Activated naive CD4-positive, alpha-beta T cell treated with anti-CD3 and anti-CD28 coated beads, Interleukin-2, amount 10 ng/mL, durations not matched to agents 7 days and 5 days (primary cell): ENCODE results near the gene USP38.

Source experiments
- CTCF ChIA-PET: fragments of 350-600 bp; sonication (Branson Sonifier 250); formaldehyde crosslinking; loops from one replicate; lab custom pipeline; 2021; ENCODE audit warnings: antibody characterized with exemption; lab: Charles Lee
- DNase-seq: peaks from one replicate; pipeline ENCODE4 v3.0.0-alpha.2; 2020
- H3K27ac Mint-ChIP-seq: one replicate; pipeline ENCODE4 v1.8.0; 2021; ENCODE audit warnings: mild to moderate bottlenecking, moderate library complexity, mixed read lengths
- H3K27me3 Mint-ChIP-seq: one replicate; pipeline ENCODE4 v1.8.0; 2021; ENCODE audit warnings: mild to moderate bottlenecking, mixed read lengths
- H3K36me3 Mint-ChIP-seq: one replicate; pipeline ENCODE4 v1.8.0; 2021; ENCODE audit warnings: mixed read lengths
- H3K4me1 Mint-ChIP-seq: one replicate; pipeline ENCODE4 v1.8.0; 2021; ENCODE audit warnings: mixed read lengths
- H3K4me3 Mint-ChIP-seq: one replicate; pipeline ENCODE4 v1.8.0; 2021; ENCODE audit warnings: mild to moderate bottlenecking, moderate library complexity, mixed read lengths
- H3K9me3 Mint-ChIP-seq: one replicate; pipeline ENCODE4 v1.8.0; 2021; ENCODE audit warnings: mixed read lengths

USP38 gene

DNA sequence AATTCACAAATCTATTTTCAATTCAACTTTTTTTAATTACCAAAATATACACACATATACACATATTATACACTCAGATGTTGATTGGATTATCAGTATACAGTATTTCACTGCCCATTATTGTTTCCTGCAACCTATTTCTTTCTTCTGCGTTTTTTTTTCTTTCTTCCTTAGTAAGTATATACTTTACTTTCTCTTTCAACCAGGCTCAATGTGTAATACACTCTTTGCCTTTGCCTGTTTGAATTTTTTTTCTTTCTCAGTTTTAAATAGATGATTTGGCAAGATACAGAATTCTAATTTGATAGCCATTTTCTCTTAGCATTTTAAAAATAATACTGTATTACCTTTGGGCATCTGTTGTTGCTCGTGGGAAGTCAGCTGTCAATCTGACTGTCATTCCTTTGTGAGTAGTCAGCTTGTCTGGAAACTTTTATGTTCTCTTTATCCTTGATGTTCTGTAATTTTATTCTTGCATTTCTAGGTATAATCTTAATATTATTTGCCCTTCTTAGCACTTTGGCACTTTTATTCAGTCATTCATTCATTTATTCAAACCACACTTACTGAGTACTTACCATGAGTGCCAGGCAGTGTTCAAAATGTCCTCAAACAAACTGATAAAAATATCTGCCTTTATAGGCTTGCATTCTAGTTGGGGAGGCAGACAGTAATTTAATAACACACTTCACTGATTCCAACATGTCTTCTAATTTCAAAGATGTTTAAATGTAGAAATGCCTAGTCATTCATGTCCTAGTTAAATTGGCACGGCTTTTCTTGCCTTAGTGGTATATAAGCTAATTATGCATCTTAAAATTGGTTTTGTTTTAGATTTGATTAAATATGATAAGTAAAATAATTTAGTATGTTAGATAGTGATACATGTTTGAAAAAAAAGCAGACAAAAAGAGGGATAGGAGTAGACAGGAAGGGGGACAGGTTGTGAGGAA lies 3.7 kb downstream of the USP38 start:
- CTCF ChIA-PET, result no interaction called here
- Mint-ChIP-seq H3K9me3 (no peaks in the 10 kb centered on the region), H3K4me1 (peaks cover 49% of the 10 kb centered on the region), H3K4me3 (peak overlapping the region; percentile 88), H3K27me3 (no peaks in the 10 kb centered on the region), H3K36me3 (peaks cover 60% of the 10 kb centered on the region), H3K27ac (peak overlapping the region; percentile 81)
- DNase-seq, result no peak

DNA sequence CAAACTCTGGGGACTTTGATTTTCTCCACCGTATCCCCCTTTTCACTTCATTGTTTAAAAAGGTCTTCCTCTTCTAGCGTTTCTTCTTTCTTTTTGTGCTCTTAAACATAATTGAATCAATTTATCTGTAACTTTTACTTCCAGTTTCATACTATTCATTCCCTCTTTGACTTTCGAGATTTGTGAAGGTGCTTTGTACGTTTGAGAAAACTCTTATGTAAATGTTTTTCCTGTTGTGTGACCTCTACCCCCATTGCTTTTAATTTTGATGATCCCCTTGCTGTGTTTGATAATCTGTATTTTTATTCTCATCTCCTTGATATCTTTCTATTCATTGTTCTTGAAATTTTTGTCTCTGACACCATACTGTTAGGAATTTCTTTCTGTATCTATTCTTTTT lies 4.8 kb downstream of the USP38 start:
- Mint-ChIP-seq H3K4me1 (peaks cover 44% of the 10 kb centered on the region), H3K27ac (peak overlapping the region; percentile 69), H3K9me3 (no peaks in the 10 kb centered on the region), H3K36me3 (peaks cover 60% of the 10 kb centered on the region), H3K4me3 (peak overlapping the region; percentile 88), H3K27me3 (no peaks in the 10 kb centered on the region)
- DNase-seq, result no peak
- CTCF ChIA-PET, result no interaction called here

DNA sequence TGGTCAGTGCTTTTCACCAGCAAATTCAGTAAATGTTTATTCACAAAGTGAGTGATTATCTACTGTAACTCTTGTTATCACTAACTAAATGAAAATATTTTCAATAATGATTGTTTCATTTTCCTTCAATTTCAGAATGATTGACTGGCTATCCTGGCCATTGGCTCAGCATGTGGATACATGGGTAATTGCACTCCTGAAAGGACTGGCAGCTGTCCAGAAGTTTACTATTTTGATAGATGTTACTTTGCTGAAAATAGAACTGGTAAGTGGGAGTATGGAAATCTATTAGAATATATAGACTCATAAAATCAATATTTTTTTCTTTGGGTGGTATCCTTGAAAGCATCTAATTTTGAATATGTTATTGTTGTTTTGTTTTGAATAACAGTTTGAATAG lies 10.9 kb downstream of the USP38 start:
- H3K4me1 Mint-ChIP-seq, result peaks cover 9% of the 10 kb centered on the region
- peaks cover 57% of the 10 kb centered on the region for H3K36me3 Mint-ChIP-seq
- no peak overlapping the region for H3K27ac Mint-ChIP-seq

DNA sequence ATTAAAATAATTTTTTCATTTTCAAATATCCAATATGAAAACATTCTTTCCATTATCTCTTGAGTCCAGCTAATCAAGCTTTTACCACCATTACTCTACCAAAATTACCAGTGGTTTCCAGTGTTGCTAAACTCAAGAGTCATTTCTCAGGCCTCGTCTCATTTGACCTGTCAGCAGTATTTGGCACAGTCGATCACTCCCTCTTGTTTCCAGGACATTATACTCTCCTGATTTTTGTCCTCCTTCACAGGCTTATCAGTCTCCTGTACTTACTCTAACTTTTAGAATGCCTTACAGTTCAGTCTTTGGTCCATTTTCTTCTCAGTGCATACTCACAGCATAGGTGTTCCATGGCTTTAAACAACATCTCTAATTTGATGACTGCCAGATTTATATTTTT lies 11.6 kb downstream of the USP38 start:
- H3K27ac Mint-ChIP-seq, result no peak overlapping the region
- no peak overlapping the region for H3K4me3 Mint-ChIP-seq
- CTCF ChIA-PET, result no interaction called here
- no peaks in the 10 kb centered on the region for H3K27me3 Mint-ChIP-seq
- H3K36me3 Mint-ChIP-seq, result peaks cover 58% of the 10 kb centered on the region
- DNase-seq, result no peak
- peaks cover 4% of the 10 kb centered on the region for H3K4me1 Mint-ChIP-seq
- H3K9me3 Mint-ChIP-seq, result no peaks in the 10 kb centered on the region

More for the DNA sequence above, 10.9 kb downstream of the USP38 start:
- DNase-seq, result no peak
- CTCF ChIA-PET, result no interaction called here
- H3K4me3 Mint-ChIP-seq, result no peak overlapping the region
- H3K9me3 Mint-ChIP-seq, result no peaks in the 10 kb centered on the region
- no peaks in the 10 kb centered on the region for H3K27me3 Mint-ChIP-seq

DNA sequence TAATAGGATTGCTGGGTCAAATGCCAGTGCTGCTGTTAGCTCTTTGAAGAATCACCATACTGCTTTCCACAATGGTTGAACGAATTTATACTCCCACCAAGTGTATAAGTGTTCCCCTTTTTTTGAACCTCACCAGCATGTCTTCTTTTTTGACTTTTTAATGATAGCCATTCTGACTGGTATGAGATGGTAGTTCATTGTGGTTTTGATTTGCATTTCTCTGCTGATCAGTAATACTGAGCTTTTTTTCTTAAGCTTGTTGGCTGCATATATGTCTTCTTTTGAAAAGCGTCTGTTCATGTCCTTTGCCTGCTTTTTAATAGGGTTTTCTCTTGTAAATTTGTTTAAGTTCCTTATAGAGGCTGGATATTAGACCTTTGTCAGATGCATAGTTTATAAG lies 14.8 kb downstream of the USP38 start:
- Mint-ChIP-seq H3K4me1 (no peaks in the 10 kb centered on the region), H3K27ac (no peak overlapping the region), H3K36me3 (peaks cover 56% of the 10 kb centered on the region), H3K9me3 (no peaks in the 10 kb centered on the region), H3K27me3 (no peaks in the 10 kb centered on the region), H3K4me3 (no peak overlapping the region)
- DNase-seq, result no peak
- CTCF ChIA-PET, result no interaction called here

DNA sequence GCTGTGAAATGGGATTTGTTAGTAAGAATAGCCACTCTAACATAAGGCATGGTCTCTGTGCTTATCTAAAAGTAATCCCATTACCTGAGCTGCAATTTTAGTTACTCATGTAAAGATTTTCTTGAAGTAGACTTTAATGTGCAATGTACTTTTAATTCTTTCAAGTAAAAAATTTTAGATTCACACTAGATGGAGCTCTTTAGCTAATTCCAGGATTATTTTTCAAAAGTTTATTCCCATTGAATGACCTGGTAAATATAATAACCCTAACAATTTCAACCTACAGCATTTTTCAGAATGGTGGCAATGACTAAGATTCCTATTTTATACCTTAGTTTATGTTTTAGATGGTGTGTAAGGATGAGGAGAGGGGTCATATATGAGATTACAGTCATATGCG lies 18.1 kb downstream of the USP38 start:
- H3K4me1 Mint-ChIP-seq, result no peaks in the 10 kb centered on the region
- H3K27me3 Mint-ChIP-seq, result no peaks in the 10 kb centered on the region
- H3K4me3 Mint-ChIP-seq, result no peak overlapping the region
- no peaks in the 10 kb centered on the region for H3K9me3 Mint-ChIP-seq
- H3K27ac Mint-ChIP-seq, result no peak overlapping the region
- no peak for DNase-seq
- CTCF ChIA-PET, result interaction anchor here (1.6 to 1.7 kb wide), 2 partner anchors 10 to 11 kb away, joined by 3 to 4 read pairs; no protein-coding TSS in a partner anchor
- H3K36me3 Mint-ChIP-seq, result peaks cover 67% of the 10 kb centered on the region

DNA sequence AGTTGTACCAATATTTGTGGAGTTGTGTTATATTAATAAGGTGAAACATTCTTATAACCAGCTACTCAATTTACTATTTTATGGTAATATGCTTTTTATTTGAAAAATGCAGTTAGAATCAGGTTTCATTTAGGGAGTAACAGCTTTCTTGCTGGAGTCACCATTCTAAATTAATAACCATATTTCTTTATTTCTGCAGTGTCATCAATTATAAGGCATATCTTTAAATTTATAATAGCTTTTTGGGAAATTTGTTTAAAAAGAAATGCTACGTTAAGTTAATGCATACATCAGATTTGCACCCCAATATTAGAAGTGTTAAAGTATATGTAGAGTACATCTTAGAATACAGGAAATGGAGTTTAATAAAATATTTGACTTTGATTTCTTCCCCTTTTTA lies 18.9 kb downstream of the USP38 start:
- H3K9me3 Mint-ChIP-seq, result no peaks in the 10 kb centered on the region
- no peak overlapping the region for H3K27ac Mint-ChIP-seq
- CTCF ChIA-PET, result interaction anchor here (1.7 kb wide), 1 partner anchor 11 kb away, joined by 4 read pairs; no protein-coding TSS in a partner anchor
- H3K4me1 Mint-ChIP-seq, result no peaks in the 10 kb centered on the region
- no peak overlapping the region for H3K4me3 Mint-ChIP-seq
- peaks cover 62% of the 10 kb centered on the region for H3K36me3 Mint-ChIP-seq
- DNase-seq, result no peak
- no peaks in the 10 kb centered on the region for H3K27me3 Mint-ChIP-seq

DNA sequence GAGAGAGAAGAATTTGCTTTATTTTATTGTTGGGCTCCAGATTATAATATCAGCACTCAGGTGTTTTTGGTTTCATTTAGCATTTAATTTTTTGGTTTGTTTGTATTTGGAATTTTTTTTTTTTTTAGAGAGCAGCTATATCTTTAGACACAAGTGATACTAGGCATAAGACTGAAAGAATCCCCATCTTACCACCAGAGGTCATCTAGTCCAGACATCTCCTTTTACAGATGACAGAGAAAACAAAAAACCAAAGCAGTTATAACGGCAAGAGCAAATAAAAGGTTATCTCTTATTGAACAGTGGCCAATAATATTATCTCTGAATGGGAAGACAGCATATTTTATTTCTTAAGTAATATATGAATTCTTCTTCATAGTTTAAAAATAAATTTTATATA lies 22.8 kb downstream of the USP38 start:
- Mint-ChIP-seq H3K27ac (no peak overlapping the region), H3K36me3 (peaks cover 36% of the 10 kb centered on the region), H3K4me1 (no peaks in the 10 kb centered on the region), H3K27me3 (no peaks in the 10 kb centered on the region), H3K9me3 (no peaks in the 10 kb centered on the region), H3K4me3 (no peak overlapping the region)
- CTCF ChIA-PET, result no interaction called here
- DNase-seq, result no peak

DNA sequence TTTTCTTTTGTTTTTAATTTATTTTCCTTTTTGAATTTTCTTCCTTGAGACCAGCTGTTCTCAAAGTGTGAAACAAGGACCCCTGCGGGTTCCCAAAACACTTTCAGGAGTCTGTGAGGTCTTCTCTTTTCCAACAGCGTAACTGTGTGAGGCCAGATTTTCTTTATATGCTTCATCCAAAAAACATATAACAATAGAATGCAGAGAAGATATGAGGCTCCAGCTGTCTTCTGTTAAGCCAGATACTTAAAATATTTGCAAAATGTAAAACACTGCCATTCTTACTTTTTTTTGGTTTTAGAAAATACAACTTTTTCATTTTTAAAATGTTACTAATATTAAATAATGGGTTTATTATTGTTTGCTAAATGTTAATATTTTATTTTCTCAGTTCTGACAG lies 27.8 kb downstream of the USP38 start:
- CTCF ChIA-PET, result no interaction called here
- H3K27me3 Mint-ChIP-seq, result no peaks in the 10 kb centered on the region
- H3K9me3 Mint-ChIP-seq, result no peaks in the 10 kb centered on the region
- H3K27ac Mint-ChIP-seq, result no peak overlapping the region
- H3K4me1 Mint-ChIP-seq, result peaks cover 3% of the 10 kb centered on the region
- H3K36me3 Mint-ChIP-seq, result peaks cover 26% of the 10 kb centered on the region
- no peak overlapping the region for H3K4me3 Mint-ChIP-seq
- DNase-seq, result no peak

DNA sequence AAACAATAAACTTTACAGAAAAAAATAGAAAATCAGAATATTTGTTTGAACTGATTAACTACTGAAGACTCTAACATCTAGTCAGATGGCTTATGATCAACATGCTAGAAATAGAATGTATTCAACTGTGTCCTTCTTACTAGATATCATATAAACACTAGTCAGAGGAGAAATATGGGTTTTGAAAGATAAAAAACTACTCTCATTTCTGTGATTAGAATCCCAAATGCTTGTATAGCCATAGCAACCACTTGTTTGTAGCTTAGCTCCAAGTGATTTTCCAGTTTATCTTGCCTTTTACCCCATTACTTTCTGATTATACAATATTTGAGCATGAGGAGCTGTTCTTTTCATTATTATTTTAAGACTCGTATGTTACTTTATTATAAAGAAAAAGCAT lies 31.2 kb downstream of the USP38 start:
- Mint-ChIP-seq H3K27ac (no peak overlapping the region), H3K4me1 (peaks cover 8% of the 10 kb centered on the region), H3K36me3 (peaks cover 25% of the 10 kb centered on the region), H3K27me3 (no peaks in the 10 kb centered on the region), H3K4me3 (no peak overlapping the region), H3K9me3 (no peaks in the 10 kb centered on the region)
- DNase-seq, result no peak
- CTCF ChIA-PET, result no interaction called here

DNA sequence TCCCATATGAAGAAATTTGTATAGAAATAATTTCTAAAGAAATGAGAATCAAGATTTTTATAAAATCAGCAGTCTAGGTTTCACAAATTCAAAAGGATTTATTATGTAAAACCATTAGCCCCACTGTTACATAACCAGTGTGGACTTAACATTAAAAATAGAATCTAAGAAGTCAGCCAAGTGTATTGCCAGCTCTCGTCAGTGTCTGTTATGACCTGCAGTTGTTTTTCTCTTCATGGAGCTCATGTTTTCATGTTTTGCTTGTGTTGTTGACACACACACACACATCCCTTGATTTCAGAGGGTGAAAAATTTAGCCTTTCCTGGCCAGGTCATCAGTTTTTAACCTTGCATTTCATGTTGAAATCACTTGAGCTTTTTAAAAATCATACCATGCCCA lies 39.5 kb downstream of the USP38 start:
- CTCF ChIA-PET, result no interaction called here
- peaks cover 27% of the 10 kb centered on the region for H3K36me3 Mint-ChIP-seq

DNA sequence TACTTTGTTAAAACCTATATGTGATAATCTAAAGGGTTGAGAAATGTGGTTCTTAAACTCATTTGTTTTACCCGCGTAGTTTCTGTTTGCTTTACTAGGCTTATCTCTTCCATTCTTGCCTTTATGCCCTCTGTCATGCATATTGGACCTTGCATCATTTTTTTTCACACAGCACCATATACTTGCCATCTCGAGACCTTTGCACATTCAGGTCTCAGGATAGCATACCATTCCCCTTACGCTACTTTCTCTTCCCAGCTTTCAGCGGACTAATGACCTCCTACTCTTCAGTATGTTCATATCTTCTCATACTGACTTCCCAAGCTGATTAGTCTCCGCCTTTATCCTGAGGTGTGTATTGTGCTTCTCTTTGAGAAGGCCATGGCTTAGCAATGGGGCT lies 40.5 kb downstream of the USP38 start:
- no peak for DNase-seq
- Mint-ChIP-seq H3K4me1 (no peaks in the 10 kb centered on the region), H3K9me3 (no peaks in the 10 kb centered on the region), H3K27ac (no peak overlapping the region), H3K36me3 (peaks cover 27% of the 10 kb centered on the region), H3K27me3 (no peaks in the 10 kb centered on the region), H3K4me3 (no peak overlapping the region)
- CTCF ChIA-PET, result no interaction called here

More for the DNA sequence above, 39.5 kb downstream of the USP38 start:
- no peak for DNase-seq
- Mint-ChIP-seq H3K4me1 (no peaks in the 10 kb centered on the region), H3K9me3 (no peaks in the 10 kb centered on the region), H3K27me3 (no peaks in the 10 kb centered on the region), H3K27ac (no peak overlapping the region), H3K4me3 (no peak overlapping the region)

DNA sequence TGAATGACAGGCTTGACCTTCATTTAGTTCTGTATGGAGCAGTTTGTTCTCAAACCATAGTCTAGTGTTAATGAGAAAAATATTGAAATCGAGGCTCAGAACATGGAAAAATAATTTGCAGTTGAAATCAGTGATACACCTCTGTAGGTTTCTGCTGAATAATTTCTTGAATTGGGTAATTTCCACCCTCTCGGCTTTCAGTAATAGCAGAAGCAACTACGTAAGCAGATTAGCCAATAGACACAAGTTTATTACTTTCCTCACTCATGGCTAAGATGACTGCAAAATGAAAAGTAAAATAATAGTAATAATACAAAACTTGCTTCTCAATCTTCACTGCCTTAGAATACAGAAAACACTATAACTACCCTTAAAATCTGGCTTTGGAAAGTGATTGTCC lies 46.0 kb downstream of the USP38 start:
- Mint-ChIP-seq H3K4me1 (no peaks in the 10 kb centered on the region), H3K27me3 (peaks cover 6% of the 10 kb centered on the region), H3K36me3 (peaks cover 9% of the 10 kb centered on the region), H3K27ac (no peak overlapping the region), H3K9me3 (no peaks in the 10 kb centered on the region), H3K4me3 (no peak overlapping the region)
- no peak for DNase-seq
- CTCF ChIA-PET, result no interaction called here

DNA sequence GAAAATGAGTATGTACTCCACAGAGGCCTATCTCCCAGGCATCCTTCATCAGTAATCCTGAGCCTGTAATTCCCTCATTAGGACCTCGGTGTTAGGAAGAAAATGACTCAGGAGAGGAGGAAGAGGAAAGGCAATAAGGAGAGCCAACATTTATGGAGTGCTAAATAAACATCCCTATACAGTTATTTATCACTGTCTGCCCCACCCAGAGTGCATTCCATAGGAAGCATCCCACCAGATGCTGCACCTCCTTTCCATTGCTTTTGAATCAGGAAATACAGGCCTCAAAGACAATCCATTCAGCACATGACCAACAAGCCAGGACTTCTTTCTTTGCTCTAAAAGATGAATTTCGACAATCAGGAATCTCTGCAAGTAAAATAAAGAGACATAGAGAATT lies 47.6 kb downstream of the USP38 start:
- Mint-ChIP-seq H3K4me1 (no peaks in the 10 kb centered on the region), H3K9me3 (no peaks in the 10 kb centered on the region), H3K27ac (no peak overlapping the region), H3K27me3 (peaks cover 6% of the 10 kb centered on the region), H3K36me3 (no peaks in the 10 kb centered on the region), H3K4me3 (no peak overlapping the region)
- CTCF ChIA-PET, result no interaction called here
- no peak for DNase-seq

DNA sequence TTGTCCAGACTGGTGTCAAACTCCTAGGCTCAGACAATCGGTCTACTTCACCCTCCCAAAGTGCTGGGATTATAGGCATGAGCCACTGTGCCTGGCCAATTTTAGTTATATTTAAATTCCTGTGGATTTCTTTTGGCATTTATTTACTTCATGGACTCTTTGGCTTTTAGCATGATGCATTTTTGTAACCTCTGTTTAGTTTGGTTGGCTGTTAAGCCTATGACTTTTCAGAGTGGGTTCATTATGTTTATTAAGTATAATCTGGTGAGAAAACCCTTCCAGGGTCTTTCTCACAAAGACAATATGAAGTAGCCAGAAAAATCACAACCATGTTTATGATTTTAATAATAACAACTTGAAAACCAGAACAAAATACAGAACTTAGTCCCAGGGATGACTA lies 49.4 kb downstream of the USP38 start:
- CTCF ChIA-PET, result no interaction called here
- DNase-seq, result no peak
- no peaks in the 10 kb centered on the region for H3K36me3 Mint-ChIP-seq
- peaks cover 6% of the 10 kb centered on the region for H3K27me3 Mint-ChIP-seq
- H3K27ac Mint-ChIP-seq, result no peak overlapping the region
- H3K4me1 Mint-ChIP-seq, result no peaks in the 10 kb centered on the region
- H3K4me3 Mint-ChIP-seq, result no peak overlapping the region
- no peaks in the 10 kb centered on the region for H3K9me3 Mint-ChIP-seq
